GM18520 (cell line): ENCODE measurements around the gene USP6NL.

ENCODE experiments used
- ATAC-seq: cut with Tn5 transposase; IDR thresholded peaks from one replicate; pipeline ENCODE4 v1.9.1; 2021; ENCODE audit not compliant: unreplicated experiment

Gene USP6NL

DNA sequence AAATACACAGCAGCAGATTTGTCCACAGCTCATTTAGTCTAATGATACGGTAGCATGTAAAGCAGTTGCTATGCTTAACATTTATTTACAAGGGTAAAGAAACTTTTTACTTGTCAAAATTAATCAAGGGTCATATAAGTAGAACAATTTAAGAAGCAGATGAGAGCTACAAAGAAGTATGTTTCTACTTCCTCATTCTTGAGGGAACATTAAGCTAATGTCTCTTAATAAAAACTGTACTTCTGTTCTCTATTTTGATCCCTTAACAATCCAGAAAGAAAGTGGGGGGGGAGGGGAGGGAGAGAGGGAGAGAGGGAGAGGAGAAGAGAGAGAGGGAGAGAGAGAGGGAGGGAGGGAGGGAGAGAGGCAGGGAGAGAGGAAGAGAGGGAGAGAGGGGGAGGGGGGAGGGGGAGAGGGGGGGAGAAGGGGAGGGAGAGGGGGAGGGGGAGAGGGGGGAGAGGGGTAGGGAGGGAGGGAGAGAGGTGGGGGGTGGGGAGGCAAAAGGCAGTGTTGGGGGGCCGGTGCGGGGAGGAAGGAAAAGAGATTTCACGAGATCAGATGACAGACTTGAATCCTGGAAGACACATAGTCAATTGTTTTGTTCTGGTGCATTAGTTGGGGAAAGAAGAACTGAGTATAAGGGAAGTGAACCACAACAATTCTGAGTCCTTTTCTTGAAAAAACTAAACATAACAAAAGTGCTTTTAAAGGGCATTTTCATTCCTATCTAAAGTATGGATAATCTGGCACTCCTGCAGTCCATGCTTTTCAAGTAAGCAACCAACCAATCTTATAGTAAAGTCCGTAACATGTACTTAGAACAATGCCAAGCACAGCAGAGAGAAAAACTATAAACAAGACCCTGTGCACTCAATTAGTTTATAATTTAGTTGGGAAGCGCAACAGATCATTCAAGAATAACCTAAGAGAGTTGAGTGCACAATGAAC lies 128.0 kb downstream of the USP6NL start:
- ATAC-seq, result no peak

GRCh38 chr10:11482306-11482705 lies 129.1 kb downstream of the USP6NL start:
- ATAC-seq, result no peak

DNA sequence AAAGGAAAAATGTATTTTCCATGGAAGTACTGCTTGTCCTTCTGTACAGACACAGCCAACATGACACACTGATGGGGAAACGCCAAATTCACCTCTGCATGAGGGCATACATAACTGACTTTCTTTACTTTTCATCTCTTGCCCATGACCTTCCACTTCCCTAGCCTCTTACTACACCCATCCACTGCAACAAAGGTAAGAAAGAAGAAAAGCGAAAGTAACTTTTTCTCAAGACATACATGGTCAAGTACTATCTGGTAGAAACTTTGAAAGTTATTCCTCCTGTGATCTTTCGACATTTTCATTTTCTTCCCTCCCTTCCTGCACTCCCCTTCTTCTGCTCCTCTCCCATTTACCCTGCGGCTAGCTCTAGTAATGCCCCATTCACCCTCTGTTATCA lies 130.8 kb downstream of the USP6NL start:
- no peak for ATAC-seq

DNA sequence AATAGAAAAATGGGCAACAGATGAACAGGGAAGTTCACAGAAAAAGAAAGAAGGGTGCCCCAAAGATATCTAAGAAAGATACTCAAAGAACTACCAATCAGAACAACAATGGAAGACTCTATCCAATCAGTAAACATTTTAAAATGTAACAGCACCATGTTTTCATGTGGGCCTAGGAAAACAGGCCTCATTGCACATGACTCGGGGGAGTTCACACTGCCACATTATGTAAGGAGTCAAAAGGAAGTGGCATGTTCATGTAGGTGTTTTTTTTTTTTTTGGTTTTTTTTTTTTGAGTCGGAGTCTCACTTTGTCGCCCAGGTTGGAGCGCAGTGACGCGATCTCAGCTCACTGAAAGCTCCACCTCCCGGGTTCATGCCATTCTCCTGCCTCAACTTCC lies 132.2 kb downstream of the USP6NL start:
- no peak for ATAC-seq

DNA sequence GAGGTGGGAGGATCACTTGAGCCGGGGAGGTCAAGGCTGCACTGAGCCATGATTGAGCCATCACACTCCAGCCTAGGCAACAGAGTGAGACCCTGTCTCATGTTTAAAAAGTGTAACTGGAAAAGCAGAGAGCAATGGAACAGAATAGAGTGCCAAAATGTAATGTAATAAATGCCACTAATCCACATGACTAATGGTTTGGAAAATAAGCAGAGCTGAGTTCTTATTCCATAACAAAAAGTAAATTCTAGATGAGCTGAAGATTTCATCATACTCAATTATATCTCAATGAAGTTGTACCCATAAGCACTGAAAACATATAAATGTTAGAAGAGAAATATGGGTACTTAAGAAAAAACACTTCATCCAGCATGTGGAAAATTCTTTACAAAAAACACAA lies 132.6 kb downstream of the USP6NL start:
- no peak for ATAC-seq

DNA sequence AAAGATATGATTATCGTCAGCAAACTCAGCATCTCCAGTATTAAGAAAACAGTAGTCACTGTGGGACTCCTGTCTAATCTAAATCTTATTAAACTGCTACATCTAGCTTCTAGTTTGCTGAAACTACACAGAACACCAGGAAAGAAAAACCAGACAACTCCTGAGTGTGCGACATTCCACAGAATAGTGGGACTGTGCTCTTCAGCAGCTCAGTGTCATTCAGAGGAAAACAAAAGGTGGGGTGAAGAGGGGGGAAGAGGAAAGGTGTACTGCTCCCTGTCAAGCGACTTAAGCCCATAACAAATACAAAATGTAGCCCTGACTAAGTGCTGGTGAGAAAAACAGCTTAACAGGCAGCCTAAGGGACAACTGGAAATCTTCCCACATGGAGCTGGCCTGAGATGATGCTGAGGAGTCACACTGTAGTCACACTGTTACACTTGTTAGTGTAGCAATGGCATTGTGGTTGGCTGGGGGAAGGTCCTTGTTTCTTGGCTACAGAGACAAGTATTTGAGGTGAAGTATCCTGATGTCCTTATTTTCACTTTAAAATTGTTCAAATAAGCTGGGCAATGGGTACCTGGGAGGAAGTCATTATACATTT lies 135.5 kb downstream of the USP6NL start:
- no peak for ATAC-seq

- ATAC-seq, result no peak
Observed at GRCh38 chr10:11473128-11473760, 138.2 kb downstream of the USP6NL start.

DNA sequence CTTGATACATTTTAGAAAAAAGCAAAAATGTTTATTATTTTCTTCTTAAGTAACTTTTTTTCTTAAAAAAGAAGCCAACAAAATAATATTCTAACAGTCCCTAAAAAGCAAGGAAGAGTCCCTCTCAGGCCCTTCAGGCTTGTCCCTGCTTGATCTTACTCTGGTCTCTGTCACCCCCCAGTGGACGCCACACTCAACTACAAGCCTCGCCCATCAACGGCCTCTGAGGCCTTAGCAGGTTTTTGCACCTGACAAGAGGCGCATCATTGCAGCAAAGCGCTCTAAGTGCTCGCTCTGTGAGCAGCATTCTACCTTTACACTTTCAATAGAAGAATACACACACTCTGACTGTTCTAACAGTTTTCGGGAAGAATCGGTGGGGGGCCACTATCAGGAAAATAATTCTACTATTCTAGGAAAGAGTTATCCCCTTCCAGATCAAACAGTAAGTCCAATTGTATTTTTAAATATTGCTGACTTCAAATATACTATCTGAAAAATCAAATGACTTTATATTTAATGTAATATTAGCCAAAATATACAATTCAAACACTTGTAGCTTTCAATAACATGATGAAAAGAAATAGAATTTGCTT lies 139.2 kb downstream of the USP6NL start:
- ATAC-seq, result peak; percentile 67

- no peak for ATAC-seq
Observed at GRCh38 chr10:11469575-11470391, 141.7 kb downstream of the USP6NL start.

- no peak for ATAC-seq
Observed at GRCh38 chr10:11468126-11468742, 143.2 kb downstream of the USP6NL start.

DNA sequence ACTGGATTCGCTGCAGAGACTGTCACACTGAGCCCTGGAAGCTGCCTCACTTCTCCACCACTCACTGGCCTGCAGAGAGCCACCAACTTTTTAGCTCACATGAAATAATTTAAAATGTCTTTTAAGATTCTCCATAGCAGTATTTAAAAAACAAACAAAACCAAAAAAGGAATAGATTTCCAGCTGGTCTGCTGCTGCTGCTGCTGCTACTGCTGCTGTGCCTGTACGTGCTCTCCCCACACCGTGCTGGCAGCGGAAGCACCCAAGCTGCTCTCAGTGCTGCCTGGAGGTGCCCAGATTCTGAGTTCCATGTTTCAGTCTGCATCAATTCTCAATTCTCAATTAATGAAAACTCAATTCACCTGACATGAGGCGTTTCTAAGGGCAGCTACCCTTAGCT lies 146.0 kb downstream of the USP6NL start:
- no peak for ATAC-seq

- ATAC-seq, result no peak
Observed at GRCh38 chr10:11463111-11463510, 148.3 kb downstream of the USP6NL start.

- no peak for ATAC-seq
Observed at GRCh38 chr10:11462071-11462470, 149.4 kb downstream of the USP6NL start.

DNA sequence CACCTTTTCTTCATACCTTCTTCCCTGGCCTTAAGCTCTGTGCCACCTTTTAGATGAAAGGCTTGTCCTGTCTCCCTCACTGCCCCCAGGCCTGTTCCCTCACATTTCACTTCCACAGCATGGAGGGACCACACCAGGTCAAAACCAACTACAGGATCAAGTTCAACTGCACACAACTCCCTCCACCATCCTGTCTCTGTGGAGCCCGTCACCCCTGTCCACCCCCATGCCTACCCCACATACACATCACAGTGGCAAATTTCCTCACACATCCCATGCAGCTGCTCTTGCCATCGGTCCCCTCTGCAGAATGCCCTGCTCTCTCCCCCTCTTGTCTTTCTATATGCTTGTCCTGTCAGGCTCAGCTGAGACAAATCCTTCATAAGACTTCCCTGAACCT lies 154.1 kb downstream of the USP6NL start:
- no peak for ATAC-seq

DNA sequence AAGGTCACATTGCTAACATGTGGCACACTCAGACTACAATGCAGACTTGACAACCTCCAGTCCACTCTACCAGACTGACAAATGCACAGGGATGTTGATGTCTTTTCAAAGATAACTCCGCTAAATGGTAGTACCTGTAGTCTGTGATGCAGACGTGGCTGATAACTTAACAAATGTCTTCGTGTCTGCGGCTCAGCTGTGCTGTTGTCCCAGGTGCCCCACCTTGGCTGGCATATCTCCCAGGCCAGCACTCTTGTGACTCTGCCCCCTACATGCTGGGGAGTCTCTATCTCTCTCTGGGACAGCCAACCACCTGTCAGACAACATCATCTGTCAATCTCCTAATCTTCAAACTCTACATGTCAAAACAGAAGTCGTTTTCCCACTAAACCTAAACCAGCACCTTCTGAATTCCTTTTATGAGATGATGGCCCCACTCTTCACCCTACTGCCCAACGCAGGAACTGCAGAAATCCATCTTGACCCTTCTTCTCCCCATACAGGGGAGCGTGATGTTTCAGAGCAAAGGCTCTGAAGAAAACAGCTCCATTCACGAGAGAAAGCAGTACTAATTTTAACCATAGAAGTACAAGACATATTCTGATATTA lies 156.4 kb downstream of the USP6NL start:
- no peak for ATAC-seq

- no peak for ATAC-seq
Observed at GRCh38 chr10:11454160-11454559, 157.3 kb downstream of the USP6NL start.

DNA sequence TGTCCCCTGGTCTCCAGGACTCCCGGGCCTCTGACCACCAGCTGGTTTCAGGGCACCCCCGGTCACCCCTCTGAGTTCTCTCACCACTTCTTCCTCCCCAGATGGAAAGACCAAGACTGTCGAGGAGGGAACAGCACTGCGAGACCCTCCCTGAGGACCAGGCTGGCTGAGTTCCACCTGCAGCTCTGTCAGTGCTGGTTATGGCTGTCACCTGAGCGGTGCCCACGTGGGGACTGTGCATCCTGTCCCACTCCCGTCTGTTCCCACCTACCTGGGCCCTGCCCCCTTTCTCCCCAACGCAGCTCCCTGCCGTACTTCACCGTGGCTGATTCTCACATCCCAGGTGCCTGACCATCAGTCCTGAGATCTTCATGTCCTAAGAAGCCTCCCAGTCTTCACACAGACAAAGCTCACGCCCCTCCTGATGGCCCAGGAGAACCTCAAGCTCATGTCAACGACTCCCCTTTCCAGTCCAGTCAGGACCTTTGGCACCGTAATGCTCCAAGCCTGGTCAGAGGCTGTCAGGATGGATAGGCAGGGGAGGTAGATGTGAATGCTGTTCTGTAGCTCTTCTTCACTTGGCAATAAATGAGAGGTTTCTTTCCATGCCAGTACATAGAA lies 159.7 kb downstream of the USP6NL start:
- no peak for ATAC-seq

DNA sequence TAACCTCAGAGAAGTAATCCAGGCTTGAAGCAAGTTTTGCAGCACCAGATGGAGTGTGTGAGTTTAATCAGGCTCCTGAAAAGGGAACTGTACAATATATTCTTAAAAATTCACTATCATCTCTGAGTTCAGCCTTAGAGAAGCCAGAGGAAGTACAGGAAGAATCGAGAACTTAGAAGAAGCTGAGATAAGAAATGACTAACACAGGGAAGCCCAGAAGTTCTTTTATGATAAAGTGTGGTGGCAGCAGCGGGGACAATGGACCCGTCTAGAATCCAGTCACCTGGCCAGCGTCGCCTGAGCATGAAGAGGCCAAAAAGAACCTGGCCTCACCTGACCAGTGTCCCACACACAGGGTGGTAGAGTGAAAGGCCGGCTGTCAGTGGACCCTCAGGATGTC lies 161.0 kb downstream of the USP6NL start:
- no peak for ATAC-seq

- no peak for ATAC-seq
Observed at GRCh38 chr10:11449761-11450160, 161.7 kb downstream of the USP6NL start.
